Activated naive CD4-positive, alpha-beta T cell (primary cell): Measurements from ENCODE around the gene ATP6V1G3.
"Not testable (repeated sequence)": the region's sequence is repeated elsewhere in the genome, so short reads cannot be mapped to it uniquely, and the experiment has no call there.

Experiments
- DNase-seq, 4 experiments: peaks; one replicate each; lab custom pipeline; 2025; lab: John Stamatoyannopoulos, UW

Gene ATP6V1G3, protein sequence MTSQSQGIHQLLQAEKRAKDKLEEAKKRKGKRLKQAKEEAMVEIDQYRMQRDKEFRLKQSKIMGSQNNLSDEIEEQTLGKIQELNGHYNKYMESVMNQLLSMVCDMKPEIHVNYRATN

DNA sequence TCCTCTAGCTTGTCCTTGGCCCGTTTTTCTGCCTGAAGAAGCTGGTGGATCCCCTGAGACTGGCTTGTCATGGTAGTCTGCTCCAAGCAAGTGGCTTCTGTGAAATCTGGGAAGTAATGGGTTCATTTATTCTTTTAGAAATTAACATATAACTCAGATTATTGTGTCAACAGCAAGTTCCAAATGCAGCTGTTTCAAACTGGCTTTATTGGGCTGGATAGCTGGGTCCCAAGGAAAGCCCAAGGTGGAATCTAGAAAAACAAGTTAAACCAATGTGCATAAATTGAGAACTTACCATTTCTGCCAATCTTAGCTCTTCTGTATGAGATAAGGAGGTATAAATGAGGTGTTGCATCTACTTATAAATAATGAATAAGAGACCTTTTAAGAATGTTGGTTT is at the start of gene ATP6V1G3:
Gene ATP6V1G3 (minus strand): TSS at position 101 of the 400 bp plus-strand sequence. CDS start 30 bp downstream, at position 71.
- DNase-seq = no peak

DNA sequence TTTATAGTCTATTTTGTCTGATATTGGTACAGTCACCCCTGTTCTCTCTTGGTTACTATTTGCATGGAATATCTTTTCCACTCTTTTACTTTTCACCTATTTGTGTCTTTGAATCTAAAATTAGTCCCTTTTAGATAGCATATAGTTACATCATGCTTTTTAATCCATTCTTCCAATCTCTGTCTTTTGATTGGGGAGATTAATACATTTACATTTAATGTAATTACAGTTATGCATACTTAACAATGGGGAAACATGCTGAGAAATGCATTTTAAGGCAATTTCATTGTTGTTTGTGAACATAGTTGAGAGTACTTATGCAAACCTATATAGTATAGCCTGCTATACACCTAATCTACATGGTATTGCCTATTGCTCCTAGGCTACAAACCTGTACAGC is 48.4 kb upstream of the ATP6V1G3 start:
- DNase-seq = no peak

DNA sequence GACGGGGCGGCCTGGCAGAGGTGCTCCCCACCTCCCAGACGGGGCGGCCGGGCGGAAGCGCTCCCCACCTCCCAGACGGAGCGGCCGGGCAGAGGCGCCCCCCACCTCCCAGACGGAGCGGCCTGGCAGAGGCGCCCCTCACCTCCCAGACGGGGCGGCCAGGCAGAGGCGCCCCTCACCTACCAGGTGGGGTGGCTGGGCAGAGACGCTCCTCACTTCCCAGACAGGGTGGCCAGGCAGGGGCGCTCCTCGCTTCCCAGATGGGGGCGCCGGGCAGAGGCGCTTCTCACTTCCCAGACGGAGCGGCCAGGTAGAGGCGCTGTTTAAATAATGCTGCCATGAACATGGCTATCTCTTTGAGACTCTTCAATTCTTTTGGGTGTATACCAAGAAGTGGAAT is 43.7 kb upstream of the ATP6V1G3 start:
- no peak for DNase-seq

DNA sequence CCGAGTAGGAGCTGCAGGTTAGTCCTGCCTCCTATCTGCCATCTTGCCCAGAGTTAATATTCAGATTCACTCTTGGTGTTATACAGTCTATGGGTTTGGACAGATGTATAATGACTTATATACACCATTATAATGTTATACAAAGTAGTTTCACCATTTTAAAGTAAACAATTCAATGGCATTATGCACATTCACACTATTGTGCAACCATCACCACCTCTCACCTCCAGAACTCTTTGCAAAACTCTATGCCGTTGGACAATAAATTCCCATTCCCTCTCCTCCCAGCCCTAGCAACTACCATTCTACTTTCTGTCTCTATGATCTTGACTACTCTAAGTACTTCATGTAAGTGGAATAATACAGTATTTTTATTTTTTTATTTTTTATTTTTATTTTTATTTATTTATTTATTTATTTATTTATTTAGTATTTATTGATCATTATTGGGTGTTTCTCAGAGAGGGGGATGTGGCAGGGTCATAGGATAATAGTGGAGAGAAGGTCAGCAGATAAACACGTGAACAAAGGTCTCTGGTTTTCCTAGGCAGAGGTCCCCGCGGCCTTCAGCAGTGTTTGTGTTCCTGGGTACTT is 42.8 kb upstream of the ATP6V1G3 start:
- not testable (repeated sequence) for DNase-seq

DNA sequence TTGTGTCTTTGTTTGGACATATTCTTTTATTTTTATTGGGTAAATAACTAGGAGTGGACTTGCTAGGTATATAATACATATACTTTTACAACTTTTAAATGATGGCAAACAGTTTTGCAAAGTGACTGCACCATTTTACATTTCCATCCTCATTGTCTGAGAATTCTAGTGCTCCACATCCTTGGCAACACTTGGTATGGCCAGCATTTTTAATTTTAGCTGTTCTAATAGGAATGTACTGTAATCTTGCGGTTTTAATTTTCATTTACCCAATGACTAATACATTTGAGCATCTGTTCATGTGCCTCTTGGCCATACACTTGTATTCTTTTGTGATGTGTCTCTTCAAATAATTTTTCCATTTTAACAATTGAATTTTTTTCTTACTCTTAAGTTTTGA is 37.0 kb upstream of the ATP6V1G3 start:
- no peak for DNase-seq

DNA sequence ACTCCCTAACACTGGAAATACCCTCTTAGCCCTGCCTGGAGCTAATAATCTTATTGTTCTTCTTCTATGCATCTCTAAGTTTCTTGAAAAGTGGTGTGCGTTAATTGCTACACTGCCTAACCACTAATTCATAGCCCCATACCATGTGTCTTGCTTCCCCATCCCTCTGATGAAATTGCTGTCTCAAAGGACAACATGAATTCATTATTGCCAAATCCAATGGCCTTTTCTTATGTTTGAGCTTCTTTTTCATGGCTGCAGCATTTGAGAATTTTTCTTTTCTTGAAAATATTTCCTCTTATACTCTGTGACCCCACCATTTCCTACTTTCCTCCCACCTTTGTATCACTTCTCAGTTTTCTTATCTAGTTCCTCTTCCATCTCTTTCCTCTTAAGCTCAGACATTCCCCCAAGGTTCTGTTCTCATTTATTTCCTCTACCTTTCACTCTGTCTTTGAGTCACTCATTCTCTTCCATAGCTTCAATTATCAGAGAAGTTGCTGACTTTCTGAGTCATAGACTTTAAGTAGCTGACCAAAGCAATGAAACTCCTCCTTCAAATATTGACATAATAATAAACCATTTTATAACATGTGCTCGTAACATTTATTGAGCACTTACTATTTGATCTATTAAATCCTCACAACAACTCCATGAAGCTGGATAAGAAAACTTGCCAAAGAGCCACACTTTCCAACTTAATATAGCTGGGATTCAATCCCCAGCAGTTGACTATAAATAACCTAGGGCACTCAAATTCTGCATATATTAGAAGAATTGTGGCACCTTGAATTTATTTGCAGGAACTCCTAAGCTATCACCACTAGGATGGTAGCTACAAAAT is 35.5 kb upstream of the ATP6V1G3 start:
- DNase-seq = no peak

DNA sequence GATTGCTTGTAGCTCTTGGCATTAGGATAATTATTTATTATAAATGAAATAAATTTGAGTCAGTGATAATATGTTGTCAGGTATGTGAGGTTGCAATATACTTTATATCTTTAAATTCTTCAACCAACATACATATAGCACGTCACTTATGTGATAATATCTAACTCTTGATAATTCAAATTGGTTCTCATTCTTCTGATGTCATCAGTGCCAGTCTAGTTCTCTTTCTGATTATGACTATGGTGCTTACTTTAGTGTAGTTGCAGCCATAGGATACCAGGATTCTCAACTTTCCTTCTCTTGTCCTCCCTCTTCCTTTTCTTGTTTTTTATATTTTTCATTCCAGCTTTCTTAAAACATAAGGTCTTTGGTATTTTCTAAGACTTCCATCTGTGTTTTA is 34.8 kb upstream of the ATP6V1G3 start:
- no peak for DNase-seq

DNA sequence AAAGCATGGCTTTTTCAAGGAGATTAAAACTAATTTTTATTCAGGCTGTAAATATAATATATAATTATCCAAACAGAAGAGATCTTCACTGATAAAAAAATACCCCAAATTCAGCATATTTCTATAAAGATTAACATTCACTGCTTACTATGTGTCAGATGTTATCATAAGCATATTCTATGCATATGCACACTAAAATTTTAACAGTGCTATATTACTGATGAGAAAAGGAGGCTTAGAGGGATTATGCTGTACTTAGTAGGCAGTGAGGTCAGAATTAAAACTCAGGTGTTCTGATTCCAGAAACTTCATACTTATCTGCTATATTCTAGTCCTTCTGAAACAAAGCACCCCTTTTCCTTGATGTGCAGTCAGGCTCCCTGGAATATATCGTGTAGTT is 33.8 kb upstream of the ATP6V1G3 start:
- no peak for DNase-seq

DNA sequence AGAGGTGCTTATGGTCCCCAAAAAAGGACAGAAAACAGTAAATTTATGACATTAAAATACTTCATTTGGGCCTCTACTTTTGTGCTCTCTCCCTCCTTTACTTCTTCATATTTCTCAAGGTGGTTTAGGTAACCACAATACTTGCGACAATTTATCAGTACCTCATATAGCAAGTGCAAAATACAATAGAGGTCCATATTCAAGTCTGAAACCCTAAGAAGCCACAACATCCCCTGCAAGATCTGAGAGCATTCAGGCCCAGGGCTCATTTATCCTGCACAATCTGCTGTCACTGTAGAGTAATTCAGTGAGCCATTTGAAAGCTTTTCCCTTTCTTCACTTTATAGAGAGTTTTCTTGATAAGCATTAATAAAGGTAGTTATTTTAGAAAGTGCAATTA is 24.2 kb upstream of the ATP6V1G3 start:
- DNase-seq = no peak

DNA sequence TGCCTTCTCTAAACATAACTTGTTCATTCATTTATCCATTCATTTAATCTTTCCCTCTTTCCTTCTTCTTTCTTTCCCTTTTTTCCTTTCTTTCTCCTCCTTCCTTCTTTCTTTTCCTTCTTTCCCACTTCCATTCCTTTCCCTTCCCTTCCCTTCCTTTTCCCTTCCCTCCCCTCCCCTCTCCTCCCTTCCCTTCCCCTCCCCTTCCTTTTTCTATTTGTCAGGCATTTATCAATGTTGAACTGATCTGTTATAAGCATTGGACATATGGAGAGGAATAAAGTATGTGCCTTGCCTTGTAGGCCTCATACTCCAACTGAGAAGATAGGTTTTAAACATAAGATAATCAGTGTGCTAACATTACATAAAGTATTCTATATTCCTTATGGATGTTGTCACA is 23.7 kb upstream of the ATP6V1G3 start:
- no peak for DNase-seq

DNA sequence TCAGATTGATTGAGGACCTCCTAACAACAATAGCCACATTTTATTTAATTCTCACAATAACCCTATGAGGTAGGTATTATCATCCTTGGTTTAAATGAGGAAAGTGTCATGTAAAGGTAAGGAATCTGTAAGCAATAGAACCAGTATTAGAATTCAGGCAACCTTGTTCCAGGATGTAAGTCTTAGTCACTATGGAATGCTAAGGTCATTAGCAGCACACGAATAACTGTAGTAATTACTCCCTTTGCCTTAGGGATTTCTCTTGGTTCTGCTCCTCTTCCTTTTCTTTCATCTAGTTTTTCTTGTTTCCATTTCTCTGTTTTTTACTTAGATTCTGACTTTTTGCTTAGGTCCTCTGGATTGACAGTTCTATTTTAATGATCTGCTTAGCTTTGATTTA is 23.1 kb upstream of the ATP6V1G3 start:
- no peak for DNase-seq

DNA sequence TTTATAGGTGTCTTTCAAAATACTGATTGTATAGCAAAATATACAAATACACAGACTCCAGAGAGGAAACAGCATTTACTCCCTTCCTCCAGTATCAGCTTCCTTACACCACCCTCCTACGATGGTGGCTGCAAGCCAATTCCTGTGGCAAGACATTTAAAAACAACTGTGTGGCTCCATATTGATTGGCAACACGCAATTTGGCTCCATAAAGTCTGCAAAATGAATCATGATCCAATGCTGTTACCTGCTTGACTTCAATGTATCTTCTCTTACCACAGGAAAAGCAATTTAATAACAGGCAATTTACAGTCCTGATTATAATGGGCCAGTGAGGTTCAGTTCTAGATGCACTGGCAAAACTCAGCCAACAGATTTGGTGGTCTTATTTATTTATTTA is 19.7 kb upstream of the ATP6V1G3 start:
- no peak for DNase-seq

DNA sequence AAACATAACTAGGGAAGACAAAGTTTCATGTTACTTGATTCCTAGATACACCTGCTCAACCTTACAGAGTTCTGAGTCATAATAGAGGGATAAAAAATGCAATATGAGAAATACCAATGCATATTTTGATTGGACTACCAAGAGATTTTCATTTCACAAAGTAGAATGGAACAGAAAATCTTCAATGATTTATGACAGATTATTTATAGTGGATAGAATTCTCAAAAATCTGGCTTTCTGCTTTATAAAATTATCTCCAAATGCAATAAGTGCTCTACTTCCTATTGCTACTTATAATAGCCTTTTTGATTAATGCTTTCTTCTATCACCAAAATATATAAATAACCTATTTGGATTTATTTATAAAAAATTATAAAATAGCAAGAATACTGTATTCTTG is 18.9 kb upstream of the ATP6V1G3 start:
- no peak for DNase-seq

DNA sequence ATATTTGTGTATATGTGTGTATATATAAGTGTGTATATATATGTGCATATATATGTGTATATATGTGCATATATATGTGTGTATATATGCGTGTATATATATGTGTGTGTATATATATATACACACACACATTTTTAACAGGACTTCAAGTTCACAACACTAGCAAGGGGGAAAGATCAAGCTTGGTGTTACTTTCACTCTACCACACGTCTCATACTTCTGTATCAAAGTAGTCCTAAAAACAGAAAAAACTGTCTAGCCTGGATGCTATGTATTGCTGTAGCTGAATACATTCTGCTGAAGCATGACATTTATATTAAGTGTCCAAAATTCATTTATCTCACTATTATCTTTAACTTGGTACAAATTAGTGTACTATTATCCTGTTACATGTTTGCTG is 17.9 kb upstream of the ATP6V1G3 start:
- no peak for DNase-seq

DNA sequence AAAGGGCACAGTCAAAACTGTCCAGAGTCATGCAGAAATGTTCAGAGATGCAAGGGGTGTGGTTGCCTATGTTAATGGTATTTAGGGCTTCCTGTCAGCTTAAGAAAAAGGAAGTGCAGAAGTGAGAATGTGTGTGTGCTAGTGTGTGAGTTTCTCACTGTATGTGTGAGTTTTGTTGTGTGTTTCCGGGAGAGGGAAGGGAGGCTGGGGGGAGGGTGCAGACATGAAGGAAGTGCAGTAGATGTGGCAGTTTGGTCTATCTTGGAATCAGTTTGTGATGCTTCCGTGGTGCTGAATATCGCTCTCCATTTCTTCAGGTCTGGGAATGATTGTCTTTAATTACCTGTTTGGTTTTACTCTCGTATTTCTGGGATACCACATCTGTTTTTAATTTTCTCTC is 16.5 kb upstream of the ATP6V1G3 start:
- peak in 2 of 4 experiments; percentile 29 to 39 for DNase-seq

DNA sequence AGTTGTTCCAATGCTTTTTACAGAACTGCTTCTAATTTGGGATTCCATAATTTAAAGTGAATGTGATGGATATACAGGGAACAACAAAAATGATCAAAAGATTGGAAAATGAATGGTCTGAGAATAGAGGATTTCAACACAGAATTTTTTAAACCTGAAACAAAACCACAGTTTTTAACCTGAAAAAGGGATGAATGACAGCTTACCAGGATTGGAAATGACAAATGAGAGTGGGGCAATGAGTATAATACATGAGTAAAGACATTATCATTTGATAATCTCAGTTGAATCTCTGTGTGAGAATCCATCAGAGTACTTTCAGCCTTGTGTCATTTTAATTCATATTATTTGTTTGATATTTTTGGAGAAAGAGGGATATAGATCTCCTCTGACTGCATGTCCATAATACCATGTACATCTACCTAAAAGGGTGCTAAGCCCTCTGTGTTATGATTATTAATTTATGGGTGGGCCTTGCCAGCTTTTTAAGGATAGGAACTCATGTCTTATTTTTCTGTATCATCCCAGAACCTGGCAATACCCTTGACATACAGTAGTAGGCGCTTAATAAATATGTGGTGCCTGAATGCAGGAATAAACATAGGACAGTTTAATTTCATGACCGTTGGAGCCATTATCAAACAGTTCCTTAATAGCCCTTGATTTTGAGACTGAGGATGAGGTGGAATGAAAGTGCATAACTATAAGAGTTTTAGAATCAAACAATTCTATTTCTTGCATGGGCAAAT is 12.4 kb upstream of the ATP6V1G3 start:
- no peak for DNase-seq

DNA sequence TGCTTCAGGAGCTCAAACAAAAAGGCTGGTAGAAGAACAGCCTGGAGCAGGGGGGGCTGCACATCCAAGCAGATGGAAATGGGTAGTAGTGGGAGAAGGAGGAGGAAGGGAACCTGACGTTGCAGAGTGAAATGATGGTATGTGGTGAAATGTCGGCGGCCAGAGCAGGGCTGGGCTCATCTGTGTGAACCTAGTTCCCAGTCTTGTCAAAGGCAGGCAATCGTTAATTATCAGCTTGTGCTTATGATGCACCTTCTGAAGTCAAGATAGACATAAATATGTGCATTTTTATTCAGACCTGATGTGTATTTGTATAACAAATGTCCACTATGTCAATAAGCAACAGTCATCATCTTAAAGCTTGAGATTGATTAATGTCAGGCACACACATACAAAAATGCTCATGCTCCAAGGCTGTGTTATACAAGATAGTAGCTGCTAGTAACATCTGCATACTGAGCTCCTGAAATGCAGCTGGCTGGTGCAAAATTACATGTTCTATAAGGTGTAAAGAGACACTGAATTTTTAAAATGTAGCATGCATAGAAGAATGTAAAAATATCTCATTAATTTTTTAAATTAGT is 10.6 kb upstream of the ATP6V1G3 start:
- no peak for DNase-seq

DNA sequence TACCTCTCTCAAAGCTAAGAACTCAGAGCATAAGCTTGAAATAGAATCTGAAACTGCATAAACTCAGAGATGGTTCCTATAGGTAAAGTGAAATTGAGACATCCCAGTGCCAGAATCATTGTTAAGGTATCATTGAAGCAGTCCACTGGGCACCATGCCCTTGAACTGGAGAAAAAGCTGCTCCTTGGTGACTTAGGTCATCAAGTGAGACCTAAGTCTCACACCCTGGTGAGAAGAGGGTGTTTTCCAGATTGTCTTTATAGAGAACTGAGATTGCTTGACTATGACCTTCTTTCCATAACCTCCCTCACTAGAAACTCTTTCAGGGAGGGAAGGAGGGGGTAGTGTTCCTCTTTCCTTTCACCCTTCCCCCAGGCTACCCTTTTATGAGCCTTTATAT is 9.4 kb upstream of the ATP6V1G3 start:
- no peak for DNase-seq

DNA sequence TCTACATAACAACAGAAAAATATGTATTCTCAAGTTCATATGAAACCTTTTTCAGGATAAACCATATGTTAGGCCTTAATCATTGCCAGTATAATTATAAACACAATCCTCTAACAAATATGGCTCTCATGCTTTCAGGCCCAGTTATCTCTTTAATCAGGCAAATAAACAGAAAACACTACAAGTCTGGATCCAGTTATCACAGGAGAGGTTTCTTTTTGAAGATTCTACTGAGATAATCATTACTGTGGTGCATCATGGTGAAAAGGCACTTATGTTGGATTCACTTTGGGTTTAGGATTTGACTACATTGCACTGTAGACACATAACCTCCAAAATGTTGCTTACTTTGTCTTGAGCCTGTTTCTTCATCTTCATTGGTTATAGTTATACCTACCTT is 8.4 kb upstream of the ATP6V1G3 start:
- no peak for DNase-seq

DNA sequence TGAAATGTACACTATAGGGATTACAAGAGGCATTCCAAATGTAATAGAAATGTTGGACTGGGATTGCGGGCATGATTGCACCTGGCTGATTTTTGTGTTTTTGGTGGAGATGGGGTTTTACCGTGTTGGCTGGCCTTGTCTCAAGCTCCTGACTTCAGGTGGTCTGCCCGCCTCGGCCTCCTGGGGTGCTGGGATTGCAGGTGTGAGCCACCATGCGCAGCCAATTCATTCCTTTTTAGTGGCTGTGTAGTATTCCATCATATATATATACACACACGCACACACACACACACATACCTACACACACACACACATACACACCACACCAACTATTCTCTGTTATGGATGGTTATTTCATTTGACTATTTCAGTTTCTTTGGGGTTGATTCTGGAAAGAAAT is 4.7 kb upstream of the ATP6V1G3 start:
- no peak for DNase-seq

DNA sequence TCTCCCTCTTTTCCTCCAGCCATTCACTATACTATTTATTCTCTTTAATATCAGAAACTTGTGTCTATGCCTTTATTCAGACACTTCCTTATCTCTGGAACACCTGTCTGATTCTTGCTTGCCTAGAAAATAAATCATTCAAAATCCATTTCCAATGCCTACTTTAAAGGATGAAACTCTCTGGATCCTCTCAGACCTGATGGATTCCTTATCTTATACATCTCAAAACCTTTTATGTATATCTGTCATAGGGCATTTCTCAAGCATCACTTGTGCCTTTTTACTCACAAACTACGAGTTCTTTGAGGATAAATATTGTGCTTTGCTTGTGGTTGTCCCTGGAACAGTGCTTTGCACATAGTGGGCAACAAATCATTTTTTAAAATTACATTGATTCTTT is 3.8 kb upstream of the ATP6V1G3 start:
- no peak for DNase-seq

DNA sequence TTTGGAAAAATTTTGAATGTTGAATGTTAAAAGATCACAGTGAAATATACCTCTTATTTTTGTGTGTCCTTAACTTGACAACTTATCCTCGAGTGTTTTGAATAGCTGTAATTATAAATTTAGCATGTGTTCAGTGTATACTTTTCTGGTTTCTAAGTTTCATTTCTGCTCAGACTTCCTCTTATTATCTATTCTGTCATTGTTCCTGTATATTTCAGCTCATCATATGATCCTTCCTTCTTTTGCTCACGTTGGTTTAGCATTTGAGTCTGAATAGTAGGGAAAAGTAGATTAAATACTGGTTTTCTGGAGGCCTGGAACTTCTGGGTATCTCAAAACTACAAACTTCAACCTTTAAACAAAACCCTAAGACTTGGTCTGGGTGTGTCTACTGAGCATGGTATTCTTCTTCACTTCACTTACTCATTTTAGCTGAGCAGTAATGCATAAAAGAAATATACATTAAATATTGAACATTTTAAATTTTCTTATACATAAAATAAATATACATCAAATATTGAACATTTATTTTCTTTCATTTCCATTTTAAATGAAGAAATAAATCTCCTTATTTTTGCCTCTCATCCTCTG is 3.3 kb upstream of the ATP6V1G3 start:
- no peak for DNase-seq
